CD4-positive, alpha-beta T cell treated with Interferon gamma for 1 hour (primary cell): Measurements from ENCODE around the gene ADCY3.
A peak's percentile ranks its signal among the peaks of the same experiment; 100 is the strongest.

Experiments used
- DNase-seq: peaks from one replicate; pipeline ENCODE4 v3.0.0-alpha.2; 2020

The ADCY3 gene

GRCh38 chr2:24899361-24899910 lies 20.6 kb downstream of the ADCY3 start:
- no peak for DNase-seq

DNA sequence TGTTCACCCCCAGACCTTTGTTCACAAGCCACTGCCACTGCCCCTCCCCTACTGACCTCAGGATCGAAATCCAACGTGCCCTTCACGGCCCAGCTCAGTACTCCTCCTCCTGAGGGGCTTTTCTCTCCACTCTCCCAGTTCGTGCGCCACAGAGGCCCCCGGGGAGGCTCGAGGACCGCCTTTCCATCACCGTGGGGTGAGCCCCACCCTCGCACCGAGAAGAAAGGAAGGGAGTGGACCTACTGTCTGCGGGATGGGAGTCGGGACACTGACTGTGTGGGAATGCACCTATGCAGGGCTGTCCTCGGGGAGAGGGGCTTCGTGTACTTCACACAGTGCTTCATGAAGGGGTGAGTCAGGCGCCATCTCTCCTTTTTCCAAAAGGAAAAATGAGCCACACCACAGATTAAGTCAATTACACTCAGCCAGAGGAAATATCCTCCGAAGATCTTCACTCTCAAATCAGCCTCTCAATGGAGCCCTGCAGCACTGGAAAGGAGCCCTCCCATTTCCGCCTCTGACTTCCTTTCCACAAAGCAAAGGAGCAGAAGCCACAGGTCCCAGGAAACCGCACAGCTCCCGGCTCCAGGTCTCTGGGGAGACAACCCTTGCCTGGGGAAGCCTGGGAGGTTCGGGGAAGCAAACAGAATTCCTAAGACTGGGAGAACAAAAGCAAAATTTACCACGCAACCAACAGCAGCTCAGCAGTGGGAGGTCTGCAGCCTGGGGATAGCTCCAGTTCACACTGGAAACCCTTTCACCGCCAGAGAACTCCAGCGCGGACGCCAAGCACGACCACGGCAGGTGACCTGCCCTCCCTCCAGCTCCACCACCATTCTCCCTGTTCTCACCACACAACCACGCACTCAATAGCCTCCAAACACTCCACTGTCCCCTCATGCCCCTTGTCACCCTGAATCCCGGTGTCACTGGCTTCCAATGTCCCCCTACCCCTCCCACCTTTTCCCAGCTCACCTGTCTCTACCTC lies 21.6 kb downstream of the ADCY3 start:
- no peak for DNase-seq

GRCh38 chr2:24894750-24895149 lies 25.3 kb downstream of the ADCY3 start:
- DNase-seq = no peak

GRCh38 chr2:24893934-24894333 lies 26.1 kb downstream of the ADCY3 start:
- DNase-seq = no peak

- no peak for DNase-seq
Measured at GRCh38 chr2:24892928-24893327, 27.1 kb downstream of the ADCY3 start.

GRCh38 chr2:24891201-24891600 lies 28.8 kb downstream of the ADCY3 start:
- DNase-seq = no peak

- no peak for DNase-seq
Measured at GRCh38 chr2:24889221-24889620, 30.8 kb downstream of the ADCY3 start.

DNA sequence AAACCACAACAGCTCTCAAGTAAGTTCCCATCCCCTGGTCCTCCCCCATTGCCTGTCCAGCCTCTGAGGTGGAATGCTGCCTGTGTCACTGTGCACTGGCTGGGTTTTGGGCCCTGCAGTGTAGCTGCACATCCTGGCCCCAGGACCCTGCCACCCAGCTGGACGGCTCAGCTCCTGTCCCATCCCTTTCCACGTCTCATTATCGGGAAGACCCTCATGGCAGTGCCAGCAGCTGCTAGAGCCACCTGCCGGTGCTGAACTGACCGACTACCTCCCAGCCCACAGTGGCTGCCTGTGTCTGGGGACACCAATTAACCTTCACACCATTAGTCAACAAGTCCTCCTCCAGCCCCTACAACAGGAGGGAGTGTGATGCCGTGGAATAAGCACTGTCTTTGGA lies 31.9 kb downstream of the ADCY3 start:
- DNase-seq = no peak

DNA sequence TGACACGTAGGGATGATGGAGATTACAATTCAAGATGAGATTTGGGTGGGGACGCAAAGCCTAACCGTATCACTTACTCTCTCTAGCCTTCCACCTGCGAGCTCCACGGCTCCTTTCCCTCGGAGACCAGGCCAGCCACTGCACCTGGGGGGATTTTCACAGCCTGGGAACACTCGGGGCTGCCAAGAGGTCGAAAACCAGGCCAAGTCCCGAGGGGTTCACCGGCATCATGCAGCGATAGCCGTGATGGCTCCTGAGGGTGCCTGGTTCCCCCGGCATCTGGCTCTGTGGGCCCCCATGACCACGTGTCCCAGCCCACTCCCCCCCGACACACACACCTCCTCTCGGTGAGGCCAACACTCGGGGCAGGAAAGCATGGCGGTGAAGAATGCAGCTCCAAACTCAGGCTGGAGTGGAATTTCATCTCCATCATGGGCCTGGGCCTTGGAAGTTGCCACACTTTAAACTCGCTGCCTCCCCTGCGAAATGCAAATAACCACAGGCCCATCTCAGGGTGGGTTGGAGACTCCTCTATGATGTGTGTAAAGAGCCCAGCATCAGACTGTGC lies 32.6 kb downstream of the ADCY3 start:
- DNase-seq = no peak

- DNase-seq = peak; percentile 42
Measured at GRCh38 chr2:24886691-24887304, 33.2 kb downstream of the ADCY3 start.

GRCh38 chr2:24886126-24886501 lies 33.9 kb downstream of the ADCY3 start:
- no peak for DNase-seq

GRCh38 chr2:24885221-24886125 lies 34.6 kb downstream of the ADCY3 start:
- peak; percentile 11 for DNase-seq

DNA sequence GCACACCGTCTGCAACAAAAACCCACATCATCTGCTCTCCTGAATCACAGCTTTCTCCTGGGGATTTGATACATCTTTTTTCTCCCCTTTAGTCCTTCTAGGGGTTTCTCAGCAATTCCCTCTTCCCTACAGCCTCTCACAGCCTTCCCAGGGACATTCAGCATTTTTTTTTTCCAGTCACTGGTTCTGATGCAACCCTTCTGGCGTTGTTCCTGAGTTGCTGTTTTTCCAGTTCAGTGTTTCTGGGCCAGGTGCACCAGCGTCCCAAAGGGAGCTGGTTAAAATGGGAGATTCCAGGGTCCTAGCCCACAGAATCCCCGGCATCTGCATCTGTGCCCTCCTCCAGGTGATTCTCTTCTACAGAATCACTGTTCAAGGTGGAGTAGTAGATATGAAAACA lies 36.1 kb downstream of the ADCY3 start:
- DNase-seq = no peak

DNA sequence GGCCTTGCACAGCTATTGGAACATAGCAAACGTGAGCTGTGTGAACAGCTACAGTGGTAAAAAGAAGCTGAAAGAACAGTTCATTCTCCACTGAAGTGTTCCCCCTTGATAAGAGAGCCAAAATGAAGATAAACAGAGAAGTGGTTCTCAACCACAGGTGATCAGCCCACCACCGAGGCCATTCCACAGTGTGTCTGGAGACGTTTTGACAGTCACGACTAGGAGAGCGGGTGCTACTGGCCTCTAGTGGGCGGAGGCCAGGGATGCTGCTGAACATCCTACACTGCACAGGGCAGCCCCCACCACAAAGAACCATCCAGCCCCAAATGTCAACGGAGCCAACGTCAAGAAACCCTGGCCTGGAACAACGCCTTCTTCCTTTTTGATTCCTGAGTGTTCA lies 38.4 kb downstream of the ADCY3 start:
- DNase-seq = no peak

DNA sequence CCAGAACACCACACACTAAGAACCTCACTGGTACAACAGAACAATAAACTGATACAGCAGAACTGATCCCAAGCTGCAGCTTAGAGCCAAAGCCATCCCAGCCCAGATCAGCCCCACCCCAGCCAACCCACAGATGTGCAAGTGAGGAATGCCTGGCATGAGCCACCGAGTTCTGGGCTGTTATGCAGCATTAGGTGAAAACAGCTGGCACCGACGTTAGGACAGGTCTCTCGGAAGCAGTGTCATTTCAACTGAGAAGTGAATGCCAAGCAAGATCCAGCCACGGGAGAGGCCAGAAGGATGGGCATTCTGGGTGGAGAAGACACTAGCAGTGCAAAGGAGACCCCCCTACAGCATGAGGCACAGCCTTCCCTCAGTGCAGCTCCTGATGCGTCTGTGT lies 38.9 kb downstream of the ADCY3 start:
- no peak for DNase-seq

DNA sequence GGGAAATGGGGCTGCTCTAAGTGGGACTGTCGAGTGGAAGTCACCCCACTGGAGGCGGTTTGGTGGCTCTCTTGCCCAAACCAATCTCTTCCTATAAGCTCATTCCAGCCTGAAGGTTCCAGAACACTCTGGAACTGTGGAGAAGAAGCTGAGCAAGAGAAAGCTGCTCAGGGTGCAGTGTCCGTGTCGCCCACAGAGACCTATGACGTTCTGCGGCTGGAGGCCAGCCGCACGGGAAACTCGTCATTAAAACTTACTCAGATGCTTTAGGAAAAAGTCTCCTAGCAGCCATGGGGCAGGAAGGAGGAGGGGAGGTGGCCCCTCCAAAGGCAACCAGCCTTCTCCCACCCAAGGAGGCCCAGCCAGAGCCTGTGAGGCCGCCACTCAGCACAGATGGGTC lies 41.7 kb downstream of the ADCY3 start:
- no peak for DNase-seq

GRCh38 chr2:24877646-24878045 lies 42.4 kb downstream of the ADCY3 start:
- no peak for DNase-seq

DNA sequence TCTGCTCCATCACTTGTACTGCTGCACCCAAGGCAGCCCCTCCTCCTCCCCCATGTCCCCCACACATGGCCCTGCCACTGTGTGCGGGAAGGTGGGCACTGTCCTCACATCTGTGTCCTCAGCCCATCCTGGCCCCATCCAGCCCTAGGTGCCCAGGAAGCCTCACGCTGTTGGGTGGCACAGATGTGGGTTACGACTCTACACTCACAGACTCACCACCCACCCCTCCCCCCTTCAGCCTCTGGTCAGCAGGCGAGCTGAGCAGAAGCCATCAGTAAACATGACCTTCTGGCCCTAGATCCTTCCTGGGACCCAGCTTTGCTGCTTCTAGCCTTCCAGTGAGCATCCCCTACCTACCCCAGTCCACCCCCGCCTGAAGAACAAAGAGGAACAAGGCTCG lies 43.0 kb downstream of the ADCY3 start:
- DNase-seq = no peak

GRCh38 chr2:24875901-24876300 lies 44.1 kb downstream of the ADCY3 start:
- no peak for DNase-seq

DNA sequence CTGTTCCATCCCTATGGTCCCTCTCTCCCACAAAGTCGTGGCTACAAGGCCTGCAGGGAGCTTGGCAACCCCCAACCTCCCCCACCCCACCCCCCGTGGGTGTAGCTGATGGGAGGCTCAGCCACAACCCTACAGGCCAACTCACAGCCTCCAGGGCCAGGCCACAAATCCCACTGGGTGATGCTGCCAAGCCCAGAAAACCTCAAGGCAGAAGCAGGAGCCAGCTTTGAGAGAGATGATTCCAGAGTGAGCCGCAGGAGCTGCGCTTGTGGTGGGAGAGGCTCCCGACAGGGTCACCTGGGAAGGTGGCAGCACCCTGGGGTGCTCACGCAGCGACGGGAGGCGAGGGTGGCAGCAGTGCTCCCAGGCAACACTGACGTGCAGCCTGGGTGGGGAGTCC lies 44.8 kb downstream of the ADCY3 start:
- DNase-seq = no peak

GRCh38 chr2:24874035-24874434 lies 46.0 kb downstream of the ADCY3 start:
- DNase-seq = peak; percentile 50

DNA sequence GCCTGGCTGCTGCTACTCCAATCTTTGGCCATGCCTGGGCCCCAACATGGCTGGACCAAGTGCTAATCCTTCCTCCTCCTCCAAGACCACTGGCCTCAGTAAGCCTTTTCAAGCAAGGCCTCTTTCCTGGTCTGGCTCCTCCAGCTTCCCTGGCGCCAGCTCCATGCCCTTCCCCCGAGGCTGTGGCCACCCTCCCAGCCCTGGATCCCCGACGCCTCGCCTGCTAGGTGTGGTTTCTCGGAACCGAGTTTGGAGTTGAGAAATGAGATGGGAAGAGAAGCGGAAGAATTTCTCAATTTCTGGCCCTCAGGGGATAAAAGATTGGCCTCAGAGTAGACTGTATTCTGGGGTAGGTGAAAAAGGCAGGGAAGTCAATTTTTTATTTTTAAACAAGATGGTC lies 46.4 kb downstream of the ADCY3 start:
- peak; percentile 23 for DNase-seq
